WI38 (cell line): ENCODE results near the gene FDX2.

Experiments used
- H3K4me3 ChIP-seq: 2 replicates; pipeline ENCODE4 v1.5.1; 2011; ENCODE audit warnings: low read depth, mild to moderate bottlenecking, control low read depth, low read length
- CTCF ChIP-seq: IDR thresholded peaks from 2 replicates; pipeline ENCODE4 v1.5.1; 2012; ENCODE audit warnings: low read depth, mild to moderate bottlenecking, control low read depth, low read length

The FDX2 gene

DNA sequence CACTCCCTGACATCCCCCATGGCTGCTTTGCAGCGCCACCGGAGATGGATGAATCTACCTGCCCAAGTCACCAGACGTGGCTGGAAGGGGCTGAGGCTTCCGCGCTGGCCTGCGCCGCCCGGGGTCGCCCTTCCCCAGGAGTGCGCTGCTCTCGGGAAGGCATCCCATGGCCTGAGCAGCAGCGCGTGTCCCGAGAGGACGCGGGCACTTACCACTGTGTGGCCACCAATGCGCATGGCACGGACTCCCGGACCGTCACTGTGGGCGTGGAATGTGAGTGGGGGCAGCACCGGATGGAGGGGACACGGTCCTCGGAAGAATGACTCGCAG lies 21.5 kb downstream of the FDX2 start:
- no peak overlapping the region for H3K4me3 ChIP-seq
- no peak for TF ChIP-seq CTCF

DNA sequence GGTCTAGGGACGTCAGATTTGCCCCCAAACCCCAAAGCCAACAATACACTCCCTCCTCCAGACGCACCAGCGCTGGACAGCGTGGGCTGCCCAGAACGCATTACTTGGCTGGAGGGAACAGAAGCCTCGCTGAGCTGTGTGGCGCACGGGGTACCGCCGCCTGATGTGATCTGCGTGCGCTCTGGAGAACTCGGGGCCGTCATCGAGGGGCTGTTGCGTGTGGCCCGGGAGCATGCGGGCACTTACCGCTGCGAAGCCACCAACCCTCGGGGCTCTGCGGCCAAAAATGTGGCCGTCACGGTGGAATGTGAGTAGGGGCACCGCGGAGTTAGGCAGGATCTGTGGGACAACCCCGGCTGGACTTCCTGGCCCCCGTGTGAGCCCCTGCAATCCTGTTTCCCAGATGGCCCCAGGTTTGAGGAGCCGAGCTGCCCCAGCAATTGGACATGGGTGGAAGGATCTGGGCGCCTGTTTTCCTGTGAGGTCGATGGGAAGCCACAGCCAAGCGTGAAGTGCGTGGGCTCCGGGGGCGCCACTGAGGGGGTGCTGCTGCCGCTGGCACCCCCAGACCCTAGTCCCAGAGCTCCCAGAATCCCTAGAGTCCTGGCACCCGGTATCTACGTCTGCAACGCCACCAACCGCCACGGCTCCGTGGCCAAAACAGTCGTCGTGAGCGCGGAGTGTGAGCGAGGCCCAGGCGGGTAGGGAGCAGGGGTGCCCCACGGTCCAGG lies 22.0 kb downstream of the FDX2 start:
- no peak for TF ChIP-seq CTCF
- no peak overlapping the region for H3K4me3 ChIP-seq

- TF ChIP-seq CTCF, result no peak
- H3K4me3 ChIP-seq, result peak overlapping the region; percentile 18; the same call in 1 of the 2 replicates
Measured at GRCh38 chr19:10292789-10293636, 22.8 kb downstream of the FDX2 start.

DNA sequence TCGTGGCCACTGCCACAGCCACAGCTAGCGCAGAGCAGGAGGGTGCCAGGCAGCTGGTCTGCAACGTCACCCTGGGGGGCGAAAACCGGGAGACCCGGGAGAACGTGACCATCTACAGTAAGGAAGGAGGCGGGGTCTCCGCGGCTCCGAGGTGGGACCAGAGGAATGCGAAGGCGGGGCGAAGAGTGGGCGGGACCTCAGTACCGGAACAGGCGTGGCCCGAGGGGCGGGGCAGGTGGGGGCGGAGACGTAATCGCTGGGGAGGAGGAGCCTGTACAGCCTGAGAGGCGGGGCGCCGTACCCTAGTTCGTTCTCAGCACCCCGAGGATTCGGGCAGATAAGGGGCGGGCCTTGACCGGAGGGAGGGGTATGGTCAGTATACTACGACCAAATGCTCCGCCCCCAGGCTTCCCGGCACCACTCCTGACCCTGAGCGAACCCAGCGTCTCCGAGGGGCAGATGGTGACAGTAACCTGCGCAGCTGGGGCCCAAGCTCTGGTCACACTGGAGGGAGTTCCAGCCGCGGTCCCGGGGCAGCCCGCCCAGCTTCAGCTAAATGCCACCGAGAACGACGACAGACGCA lies 23.5 kb downstream of the FDX2 start:
- peak overlapping the region; percentile 69 for H3K4me3 ChIP-seq
- no peak for TF ChIP-seq CTCF

- no peak for TF ChIP-seq CTCF
- H3K4me3 ChIP-seq, result peak overlapping the region; percentile 69
Measured at GRCh38 chr19:10291554-10292205, 24.1 kb downstream of the FDX2 start.

DNA sequence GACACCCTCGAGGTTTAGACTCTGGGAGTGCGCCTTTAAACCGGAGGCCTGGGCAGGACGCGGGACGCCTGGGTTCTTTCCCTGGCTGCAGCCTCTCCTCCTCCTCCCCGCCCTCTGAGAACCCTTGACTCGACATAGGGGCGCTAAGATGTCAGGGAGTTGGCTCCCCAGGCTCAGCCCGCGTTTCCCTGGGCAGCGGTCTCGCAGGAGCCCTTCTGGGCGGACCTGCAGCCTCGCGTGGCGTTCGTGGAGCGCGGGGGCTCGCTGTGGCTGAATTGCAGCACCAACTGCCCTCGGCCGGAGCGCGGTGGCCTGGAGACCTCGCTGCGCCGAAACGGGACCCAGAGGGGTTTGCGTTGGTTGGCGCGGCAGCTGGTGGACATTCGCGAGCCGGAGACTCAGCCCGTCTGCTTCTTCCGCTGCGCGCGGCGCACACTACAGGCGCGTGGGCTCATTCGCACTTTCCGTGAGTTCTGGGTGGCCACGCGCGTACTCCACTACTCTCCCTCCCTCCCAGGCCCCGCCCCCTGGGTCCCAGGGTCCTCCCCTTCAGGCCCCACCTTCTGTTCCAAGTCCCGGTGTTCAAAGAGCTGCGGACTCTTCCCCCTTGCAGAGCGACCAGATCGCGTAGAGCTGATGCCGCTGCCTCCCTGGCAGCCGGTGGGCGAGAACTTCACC lies 24.8 kb downstream of the FDX2 start:
- TF ChIP-seq CTCF, result no peak
- peak overlapping the region; percentile 69 for H3K4me3 ChIP-seq
